HG02588 (cell line): Measurements from ENCODE around the gene SEMA4B.
A peak's percentile ranks its signal among the peaks of the same experiment; 100 is the strongest.

Experiments
- ATAC-seq: cut with Tn5 transposase; IDR thresholded peaks from one replicate; pipeline ENCODE4 v1.9.1; 2021; ENCODE audit warnings: mild to moderate bottlenecking, moderate library complexity; ENCODE audit not compliant: unreplicated experiment

The SEMA4B gene

DNA sequence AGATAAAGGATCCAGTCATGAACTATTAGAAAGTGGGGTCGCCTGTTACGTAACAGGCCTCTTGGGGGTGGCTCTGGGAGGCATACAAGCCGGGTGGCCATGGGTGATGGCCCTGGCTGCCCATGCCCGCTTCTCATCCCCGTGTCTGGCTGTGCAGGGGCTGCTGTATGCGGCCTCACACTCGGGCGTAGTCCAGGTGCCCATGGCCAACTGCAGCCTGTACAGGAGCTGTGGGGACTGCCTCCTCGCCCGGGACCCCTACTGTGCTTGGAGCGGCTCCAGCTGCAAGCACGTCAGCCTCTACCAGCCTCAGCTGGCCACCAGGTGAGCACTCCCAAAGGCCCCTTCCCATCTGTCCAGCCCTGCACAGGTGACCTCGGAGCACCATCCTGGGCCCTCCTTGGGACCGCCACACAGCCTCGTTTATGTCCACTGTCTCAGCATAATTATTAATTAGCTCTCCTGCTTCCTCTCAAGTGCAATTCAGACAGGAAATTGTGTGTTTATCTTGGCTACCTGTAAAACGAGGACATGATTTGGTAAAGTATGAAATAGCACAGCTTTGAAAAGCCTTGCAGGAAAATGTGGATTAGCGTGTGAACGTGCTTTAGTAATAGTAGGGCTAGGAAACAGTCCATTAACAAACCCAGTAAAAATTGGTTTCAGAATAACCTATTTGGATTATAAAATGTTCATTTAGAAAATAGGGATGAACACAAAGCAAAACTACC, 24.5 kb downstream of the SEMA4B start:
- ATAC-seq: no peak

DNA sequence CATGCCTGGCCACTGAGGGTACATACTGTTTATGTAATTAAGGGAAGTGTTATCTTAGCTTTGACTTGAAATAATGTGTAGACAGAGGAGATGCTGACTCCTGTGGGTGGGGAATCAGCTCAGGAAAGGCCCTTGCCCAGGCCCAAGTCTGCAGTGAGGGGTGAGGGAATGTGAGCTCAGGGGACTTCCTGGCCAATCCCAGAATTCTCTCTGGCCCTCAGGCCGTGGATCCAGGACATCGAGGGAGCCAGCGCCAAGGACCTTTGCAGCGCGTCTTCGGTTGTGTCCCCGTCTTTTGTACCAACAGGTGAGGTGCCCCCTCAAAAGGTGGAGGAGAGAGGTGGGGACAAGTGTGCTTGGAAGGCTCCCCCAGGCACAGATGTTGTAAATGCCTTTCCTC, 26.2 kb downstream of the SEMA4B start:
- no peak for ATAC-seq

GRCh38 chr15:90227816-90228772, 27.0 kb downstream of the SEMA4B start:
- ATAC-seq: no peak

DNA sequence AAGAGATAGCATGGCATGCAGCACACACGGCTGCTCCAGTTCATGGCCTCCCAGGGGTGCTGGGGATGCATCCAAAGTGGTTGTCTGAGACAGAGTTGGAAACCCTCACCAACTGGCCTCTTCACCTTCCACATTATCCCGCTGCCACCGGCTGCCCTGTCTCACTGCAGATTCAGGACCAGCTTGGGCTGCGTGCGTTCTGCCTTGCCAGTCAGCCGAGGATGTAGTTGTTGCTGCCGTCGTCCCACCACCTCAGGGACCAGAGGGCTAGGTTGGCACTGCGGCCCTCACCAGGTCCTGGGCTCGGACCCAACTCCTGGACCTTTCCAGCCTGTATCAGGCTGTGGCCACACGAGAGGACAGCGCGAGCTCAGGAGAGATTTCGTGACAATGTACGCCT, 27.8 kb downstream of the SEMA4B start:
- ATAC-seq: no peak

DNA sequence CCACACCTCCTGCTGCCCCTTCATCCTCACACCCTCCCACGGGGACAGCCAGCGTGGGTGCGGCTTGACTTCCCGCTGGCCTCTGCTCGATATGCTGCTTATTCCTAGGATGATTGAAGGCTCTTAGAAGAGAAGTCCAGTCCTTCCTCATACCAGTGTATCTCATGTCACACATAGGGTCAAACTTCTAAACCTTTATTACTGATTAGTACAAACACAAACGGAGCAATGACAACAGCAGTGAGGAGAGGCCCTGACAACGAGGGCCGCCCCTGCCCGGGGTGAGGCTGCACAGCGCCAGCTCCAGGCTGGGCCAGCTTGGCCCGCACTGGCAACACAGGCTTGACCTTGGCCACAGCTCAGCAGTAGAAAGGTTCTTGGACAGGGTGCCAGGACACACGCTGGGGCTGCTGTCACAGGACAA, 29.0 kb downstream of the SEMA4B start:
- no peak for ATAC-seq

DNA sequence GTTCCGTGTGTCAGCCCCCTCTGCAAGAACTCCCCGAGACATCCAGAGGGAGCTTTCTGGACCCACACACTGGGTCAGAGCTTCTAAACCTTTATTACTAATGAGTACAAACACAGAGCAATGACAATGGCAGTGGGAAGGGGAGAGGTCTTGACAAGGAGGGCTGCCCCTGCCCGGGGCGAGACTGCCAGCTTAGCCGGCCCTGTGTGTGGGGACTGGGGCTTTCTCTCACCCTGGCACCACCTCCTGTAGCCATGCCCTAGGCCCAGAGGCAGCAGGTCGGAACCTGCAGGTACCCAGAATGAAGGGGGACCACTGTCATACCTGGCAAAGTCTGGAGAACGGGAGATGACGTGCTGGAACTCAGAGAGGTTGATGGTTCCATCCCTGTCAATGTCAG, 29.5 kb downstream of the SEMA4B start:
- no peak for ATAC-seq

DNA sequence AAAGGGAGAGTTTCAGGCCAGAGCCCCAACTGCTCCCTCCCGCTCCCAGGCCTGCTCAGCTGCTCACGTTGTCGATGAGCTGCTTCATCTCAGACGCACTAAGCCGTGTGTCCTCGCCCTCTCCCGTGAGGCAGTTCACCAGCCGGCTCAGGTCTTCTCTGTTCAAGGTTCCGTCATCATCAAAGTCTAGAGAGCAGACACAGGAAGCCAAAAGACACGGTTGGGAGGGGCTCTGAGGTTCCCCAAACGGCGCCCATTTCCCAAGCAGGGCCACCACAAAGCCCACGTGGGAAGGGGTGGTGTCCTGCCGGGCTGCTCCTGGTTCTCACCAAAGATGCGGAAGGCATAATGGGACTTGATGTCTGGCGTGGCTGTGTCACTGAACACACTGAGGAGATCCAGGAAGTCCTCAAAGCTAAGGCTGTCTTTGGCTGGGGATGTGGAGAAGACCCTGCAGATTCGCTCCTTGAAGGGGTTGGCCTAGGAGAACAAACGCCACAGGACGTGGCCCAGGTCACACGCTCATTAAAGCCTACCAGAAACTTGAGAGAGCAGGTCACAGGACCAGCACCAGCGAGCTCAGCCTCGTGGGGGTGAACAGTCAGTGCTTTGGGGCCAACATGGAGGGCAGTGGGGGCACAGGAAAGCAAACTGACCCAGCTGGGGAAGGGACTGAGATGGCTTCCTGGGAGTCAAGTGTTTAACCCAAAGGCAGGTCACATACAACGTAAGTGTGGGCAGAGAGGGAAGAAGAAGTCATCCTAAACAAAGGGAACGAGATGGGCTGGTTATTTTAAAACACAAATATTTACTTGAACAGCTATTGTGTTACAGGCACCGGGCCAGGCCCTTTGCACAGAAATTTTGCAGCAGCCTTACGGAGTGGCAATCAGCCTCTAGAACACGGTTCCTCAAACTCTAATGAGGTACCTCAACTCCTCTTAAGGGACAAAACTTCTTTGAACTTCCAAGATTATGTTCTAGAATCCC, 30.2 kb downstream of the SEMA4B start:
- ATAC-seq: no peak

GRCh38 chr15:90232196-90232595, 31.1 kb downstream of the SEMA4B start:
- no peak for ATAC-seq

- ATAC-seq: no peak
Observed at GRCh38 chr15:90232941-90233386, 31.8 kb downstream of the SEMA4B start.

DNA sequence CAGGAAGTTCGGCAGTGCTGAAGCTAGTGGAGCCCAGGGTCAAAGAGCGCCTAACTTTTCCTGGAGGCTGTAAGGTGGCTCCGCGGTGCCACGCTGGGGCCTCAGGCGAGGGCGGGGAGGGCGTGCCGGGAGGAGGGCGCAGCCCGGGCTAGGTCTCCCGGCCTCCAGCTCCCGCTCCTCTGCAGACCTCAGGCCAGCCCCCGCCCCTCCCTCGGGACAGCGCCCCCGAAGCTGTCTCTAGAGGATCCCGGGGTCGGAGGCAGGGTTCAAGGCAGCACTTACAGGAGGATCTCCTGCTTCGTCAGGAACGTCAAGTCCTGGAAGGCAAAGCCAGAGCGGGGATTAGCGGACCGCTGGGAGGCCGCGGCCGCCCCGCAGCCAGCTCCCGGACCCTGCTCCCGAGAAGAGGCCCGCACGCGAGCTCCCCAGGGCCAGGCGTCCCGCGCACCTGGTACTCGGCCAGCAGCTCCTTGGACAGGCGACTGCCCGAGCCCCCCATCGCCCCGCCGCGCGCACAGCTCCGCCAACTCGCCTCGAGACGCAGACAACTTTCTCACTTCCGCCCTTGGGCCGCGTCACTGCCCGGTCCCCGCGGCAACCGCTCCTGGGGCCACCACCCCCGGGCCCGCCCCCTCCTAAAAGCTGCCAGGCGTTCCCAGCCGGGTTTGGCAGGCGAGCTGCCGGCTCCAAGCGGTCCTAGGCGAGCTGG, 32.4 kb downstream of the SEMA4B start, which contains the start of gene CIB1:
Gene CIB1, minus strand, starts transcription at position 555 of the 709 bp plus-strand sequence. Its CDS starts 56 bp downstream, at position 499.
- peak; percentile 86 for ATAC-seq

DNA sequence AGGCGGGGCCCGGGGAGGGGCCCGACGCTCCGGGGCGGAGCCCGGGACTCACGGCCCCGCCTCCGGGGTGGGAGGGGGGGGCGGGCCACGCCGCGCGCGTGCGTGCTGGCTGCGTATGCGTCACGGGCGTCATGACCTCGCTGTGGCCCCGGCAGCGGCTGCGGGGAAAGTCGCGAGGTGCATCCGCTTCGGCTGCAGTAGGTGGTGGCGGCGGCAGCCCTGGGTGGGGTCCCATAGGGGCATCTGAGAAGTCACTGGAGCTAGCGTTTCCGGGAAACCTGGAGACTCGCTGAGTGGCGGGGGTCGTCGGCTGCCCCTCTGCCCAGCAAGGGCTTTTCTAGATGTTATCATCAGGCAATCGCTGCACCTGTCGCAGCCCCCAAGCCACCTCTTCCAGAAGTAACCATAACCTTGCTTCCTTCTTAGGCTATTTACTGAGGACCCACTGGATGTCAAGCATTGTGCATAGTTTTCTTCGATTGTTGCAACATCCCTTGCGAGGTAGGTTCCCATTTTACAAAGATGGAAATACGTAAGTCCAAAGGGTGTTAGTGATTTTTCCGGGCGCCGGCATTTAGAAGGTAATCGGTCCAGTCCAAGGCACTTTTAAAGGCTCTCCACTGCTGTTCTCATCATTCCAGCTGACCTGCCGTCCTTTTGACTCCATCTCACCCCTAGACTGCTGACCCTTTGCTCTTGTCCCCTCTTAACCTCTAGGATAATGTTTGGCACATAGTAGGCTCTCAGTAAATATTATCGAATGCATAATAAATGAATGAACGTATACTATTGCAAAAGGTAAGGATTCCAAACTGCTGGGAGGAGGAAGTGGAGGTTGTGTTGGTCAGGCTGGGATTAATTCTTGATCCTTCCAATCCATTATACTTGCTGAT, 33.2 kb downstream of the SEMA4B start, which contains the start of gene GDPGP1:
Gene GDPGP1, plus strand, starts transcription at position 114 of the 893 bp plus-strand sequence. CDS start 6,700 bp downstream, outside the sequence.
- peak; percentile 59 for ATAC-seq

DNA sequence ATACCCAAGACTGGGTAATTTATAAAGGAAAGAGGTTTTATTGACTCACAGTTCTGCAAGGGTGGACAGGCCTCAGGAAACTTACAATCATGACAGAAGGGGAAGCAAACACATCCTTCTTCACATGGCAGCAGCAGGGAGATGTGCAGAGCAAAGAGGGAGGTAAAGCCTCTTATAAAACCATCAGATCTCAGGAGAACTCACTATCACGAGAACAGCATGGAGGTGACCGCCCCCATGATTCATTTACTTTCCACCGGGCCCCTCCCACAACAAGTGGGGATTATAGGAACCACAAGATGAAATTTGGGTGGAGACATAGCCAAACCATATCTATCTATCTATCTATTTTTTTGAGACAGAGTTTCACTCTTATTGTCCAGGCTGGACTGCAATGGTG, 38.2 kb downstream of the SEMA4B start:
- no peak for ATAC-seq

DNA sequence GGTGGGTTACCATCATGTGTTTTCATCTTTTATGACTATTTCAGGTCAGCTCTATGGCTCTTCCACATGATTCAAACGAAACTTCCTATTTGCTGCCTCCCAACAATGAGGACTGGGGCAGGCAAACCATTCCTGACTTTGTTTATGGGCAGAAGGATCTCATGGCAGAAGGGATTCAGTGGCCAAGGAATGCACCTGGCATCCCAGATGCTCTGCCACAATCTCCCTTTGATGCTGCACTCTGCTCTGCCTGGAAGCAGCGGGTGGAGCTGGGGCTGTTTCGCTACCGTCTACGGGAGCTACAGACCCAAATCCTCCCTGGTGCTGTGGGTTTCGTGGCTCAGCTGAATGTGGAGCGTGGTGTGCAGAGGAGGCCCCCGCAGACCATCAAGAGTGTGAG, 39.7 kb downstream of the SEMA4B start:
- no peak for ATAC-seq

DNA sequence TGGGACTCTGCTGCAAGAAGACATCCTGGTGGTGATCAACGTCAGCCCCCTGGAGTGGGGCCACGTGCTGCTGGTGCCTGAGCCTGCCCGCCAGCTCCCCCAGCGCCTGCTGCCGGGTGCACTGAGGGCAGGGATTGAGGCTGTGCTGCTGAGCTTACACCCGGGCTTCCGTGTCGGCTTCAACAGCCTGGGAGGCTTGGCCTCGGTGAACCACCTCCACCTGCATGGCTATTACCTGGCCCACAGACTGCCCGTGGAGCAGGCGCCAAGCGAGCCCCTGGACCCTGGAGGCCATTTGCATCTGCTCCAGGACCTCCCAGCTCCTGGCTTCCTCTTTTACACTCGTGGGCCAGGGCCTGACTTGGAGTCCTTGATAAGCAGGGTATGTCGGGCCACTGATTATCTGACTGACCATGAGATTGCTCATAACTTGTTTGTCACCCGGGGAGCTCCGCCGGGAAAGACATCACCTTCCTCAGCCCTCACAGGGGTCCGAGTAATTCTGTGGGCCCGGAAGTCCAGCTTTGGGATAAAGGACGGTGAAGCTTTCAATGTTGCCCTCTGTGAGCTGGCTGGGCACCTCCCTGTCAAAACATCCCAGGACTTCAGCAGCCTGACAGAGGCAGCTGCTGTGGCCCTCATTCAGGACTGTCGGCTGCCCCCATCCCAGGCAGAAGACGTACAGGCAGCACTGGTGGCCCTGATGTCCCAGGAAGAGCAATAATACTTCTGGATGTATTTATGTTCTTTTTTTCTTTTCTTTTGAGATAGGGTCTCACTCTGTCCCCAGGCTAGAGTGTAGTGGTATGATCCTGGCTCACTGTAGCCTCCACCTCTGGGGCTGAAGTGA, 40.4 kb downstream of the SEMA4B start:
- ATAC-seq: no peak

DNA sequence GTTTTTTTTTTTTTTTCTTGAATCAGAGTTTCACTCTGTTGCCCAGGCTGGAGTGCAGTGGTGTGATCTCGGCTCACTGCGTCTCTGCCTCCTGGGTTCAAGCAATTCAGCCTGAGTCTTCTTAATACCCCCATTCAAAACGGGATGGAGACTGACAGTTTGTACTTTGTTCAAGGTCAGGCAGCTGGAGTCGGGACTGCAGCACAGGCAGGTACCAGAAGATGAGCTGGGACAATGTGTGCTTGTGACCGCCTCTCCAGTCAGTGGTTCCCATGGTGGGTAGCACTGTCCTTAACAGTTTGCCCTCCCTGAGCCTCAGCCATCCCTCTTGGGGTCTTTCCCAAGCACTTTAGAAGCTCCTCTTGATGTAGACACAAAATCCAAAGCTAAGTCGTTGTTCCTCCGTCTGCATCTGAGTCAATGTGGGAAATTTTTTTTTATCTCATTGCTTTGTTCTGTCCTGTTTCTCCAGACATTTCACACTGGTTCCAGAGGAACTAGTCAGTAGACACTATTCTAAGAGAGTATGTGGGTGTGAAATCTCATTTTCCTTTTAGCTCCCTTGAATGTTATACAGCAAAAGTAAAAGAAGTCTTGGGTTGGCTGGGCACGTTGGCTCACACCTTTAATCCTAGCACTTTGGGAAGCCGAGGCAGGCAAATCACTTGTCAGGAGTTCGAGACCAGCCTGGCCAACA, 43.0 kb downstream of the SEMA4B start:
- no peak for ATAC-seq

- ATAC-seq: no peak
Observed at GRCh38 chr15:90248789-90249202, 47.7 kb downstream of the SEMA4B start.

DNA sequence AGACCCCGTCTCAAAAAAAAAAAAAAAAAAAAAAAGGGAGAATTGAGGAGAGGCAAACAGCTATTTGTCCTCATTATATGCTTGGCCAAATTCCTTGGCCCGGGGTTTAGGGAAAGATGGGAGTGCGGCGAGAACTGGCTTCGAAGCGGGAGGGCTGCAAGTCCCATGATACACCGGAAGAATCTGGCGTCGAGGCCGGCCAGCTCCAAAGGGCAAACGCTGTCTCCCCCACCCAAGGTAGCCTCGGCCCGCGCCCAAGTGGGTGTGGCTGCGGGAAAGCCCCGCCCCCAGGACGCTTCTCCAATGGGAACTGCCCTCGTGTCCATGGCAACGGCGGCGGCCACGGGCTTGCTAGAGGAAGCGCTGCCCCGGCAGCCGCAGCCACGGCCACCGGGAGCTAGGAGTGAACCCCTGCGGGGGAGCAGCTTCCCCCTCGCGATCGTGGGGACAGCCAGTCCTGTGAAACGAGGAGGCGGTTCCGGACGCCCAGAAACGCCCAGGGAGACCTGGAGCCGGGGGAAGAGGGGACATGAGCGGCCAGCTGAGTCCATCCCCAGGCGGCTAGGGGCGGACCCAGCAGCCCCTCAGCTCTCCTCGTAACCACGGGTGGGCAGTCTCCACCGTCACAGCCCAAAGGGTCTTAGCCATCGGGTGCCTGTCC, 48.2 kb downstream of the SEMA4B start, which contains the start of gene TTLL13:
Gene TTLL13, plus strand, starts transcription at position 354 of the 661 bp plus-strand sequence. CDS start 1,075 bp downstream, outside the sequence.
- peak; percentile 70 for ATAC-seq
